ENCODE results near the gene STPG3.

The STPG3 gene

GRCh38 chr9:137205126-137206069, 45.7 kb upstream of the STPG3 start, which contains the start of the genes NDOR1 and TMEM203:
Gene NDOR1 (plus strand): TSS chr9:137205700. CDS start chr9:137205778, 78 bp downstream.
Gene TMEM203 (minus strand): TSS chr9:137205648. CDS start chr9:137205414, 234 bp downstream.
- peak; percentile 82 to 89 for DNase-seq (ENCODE audit: low read depth in 1 of 2, low spot score in 1 of 2)
- H3K27me3 ChIP-seq (ENCODE audit: insufficient read depth, poor library complexity, severe bottlenecking), result no peaks in the 10 kb centered on the region
- peak within 1 kb of the TSS; percentile 96 for H3K4me3 ChIP-seq (replicated peaks; ENCODE audit: insufficient read depth, low read length)
- TF ChIP-seq GABPA (IDR thresholded peaks at IDR 0.05; ENCODE audit: low read depth) (peak; percentile 96), CTCF (IDR thresholded peaks at IDR 0.05; ENCODE audit: insufficient read depth, low read length) (no peak), REST (IDR thresholded peaks at IDR 0.05; ENCODE audit: insufficient replicate concordance, low read depth) (peak; percentile 59), POLR2AphosphoS5 (IDR thresholded peaks at IDR 0.05; ENCODE audit: low read depth) (peak; percentile 84; the same call in 1 of the 2 replicates), SPI1 (IDR thresholded peaks at IDR 0.05; ENCODE audit: borderline replicate concordance, low read depth) (peak; percentile 32; the same call in 1 of the 2 replicates)
- peak within 1 kb of the TSS; percentile 80 for H3K27ac ChIP-seq (replicated peaks)

DNA sequence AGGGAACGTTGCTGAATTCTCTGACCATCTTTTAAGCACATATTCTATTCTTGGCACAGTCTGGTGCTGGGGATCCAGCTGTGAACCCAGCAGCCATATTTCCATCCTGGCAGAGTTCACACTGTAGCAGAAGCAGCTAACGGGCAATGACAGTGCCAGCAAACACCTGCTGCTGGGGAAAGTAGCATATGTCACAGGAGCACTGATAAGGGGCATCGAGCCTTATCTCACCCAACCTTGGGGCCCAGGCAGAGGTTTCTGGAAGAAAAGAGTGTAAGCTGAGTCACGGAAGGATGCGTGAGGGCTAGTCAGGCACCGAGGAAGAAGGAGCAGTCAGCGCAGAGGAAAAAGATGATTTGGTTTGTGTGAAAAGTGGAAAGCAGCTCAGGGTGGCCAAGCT, 44.5 kb upstream of the STPG3 start:
- peak overlapping the region; percentile 96 for H3K4me3 ChIP-seq (replicated peaks; ENCODE audit: insufficient read depth, low read length)
- H3K27ac ChIP-seq (replicated peaks), result peak overlapping the region; percentile 80
- H3K27me3 ChIP-seq (ENCODE audit: insufficient read depth, poor library complexity, severe bottlenecking), result no peaks in the 10 kb centered on the region

DNA sequence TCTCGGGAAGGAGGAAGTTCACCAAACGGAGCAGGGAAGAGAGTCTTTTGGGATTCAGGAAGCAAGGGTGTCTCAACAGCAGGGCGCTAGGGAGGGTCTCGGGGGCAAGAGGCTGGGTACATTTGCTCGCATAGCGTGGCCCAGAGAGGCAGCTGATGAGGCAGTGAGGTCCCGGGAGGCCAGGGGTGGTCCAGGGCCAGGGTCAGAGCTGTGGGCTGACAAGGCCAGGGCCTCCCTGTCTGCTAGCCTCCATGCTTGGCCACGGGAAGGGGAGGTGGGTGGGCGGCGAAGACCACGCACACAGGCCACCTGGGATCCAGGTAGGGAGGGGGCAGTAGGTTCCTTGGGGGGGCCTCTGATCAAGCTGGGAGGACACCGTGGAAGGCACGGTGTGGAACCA, 39.6 kb upstream of the STPG3 start:
- no peaks in the 10 kb centered on the region for H3K27me3 ChIP-seq (ENCODE audit: insufficient read depth, poor library complexity, severe bottlenecking)
- TF ChIP-seq POLR2AphosphoS5 (IDR thresholded peaks at IDR 0.05; ENCODE audit: low read depth) (peak; percentile 63), CTCF (IDR thresholded peaks at IDR 0.05; ENCODE audit: insufficient read depth, low read length) (no peak)
- no peak overlapping the region for H3K4me3 ChIP-seq (replicated peaks; ENCODE audit: insufficient read depth, low read length)
- no peak overlapping the region for H3K27ac ChIP-seq (replicated peaks)
- DNase-seq (ENCODE audit: low read depth in 1 of 2, low spot score in 1 of 2), result no peak

More for the DNA sequence above, 44.5 kb upstream of the STPG3 start:
- TF ChIP-seq GABPA (IDR thresholded peaks at IDR 0.05; ENCODE audit: low read depth) (no peak), POLR2AphosphoS5 (IDR thresholded peaks at IDR 0.05; ENCODE audit: low read depth) (0 out of 2 replicates have a peak, but pooled peaks have one; percentile 6), SPI1 (IDR thresholded peaks at IDR 0.05; ENCODE audit: borderline replicate concordance, low read depth) (no peak)
- no peak for DNase-seq (ENCODE audit: low read depth in 1 of 2, low spot score in 1 of 2)

DNA sequence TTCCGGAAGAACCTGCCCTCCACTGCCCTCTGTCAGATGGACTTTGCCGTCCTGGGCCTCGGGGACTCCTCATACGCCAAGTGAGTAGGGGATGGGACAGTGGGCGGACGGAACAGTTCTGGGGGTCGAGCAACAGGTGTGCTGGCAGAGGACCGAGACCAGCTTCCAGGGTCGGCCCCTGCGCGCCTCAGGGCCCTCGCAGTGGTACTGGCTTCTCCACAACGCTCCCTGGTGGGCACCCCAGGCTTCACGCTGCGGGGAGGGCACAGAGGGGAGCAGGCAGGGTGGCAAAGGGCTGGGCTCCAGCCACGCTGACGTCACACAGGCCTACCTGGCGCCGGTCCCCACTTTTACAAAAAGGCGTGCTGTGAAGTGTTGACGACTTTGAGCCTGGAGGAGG, 38.6 kb upstream of the STPG3 start:
- H3K27me3 ChIP-seq (ENCODE audit: insufficient read depth, poor library complexity, severe bottlenecking), result no peaks in the 10 kb centered on the region
- DNase-seq (ENCODE audit: low read depth in 1 of 2, low spot score in 1 of 2), result no peak
- no peak overlapping the region for H3K27ac ChIP-seq (replicated peaks)
- no peak overlapping the region for H3K4me3 ChIP-seq (replicated peaks; ENCODE audit: insufficient read depth, low read length)
- TF ChIP-seq CTCF (IDR thresholded peaks at IDR 0.05; ENCODE audit: insufficient read depth, low read length), result no peak
